LNCaP clone FGC (cell line): Measurements from ENCODE around the gene SIK3.

ENCODE experiments used
- DNase-seq: peaks from one replicate; pipeline ENCODE4 v3.0.0-alpha.2; 2011; ENCODE audit warnings: low read depth
- H3K4me3 ChIP-seq: 2 replicates; pipeline ENCODE4 v1.5.1; 2011; ENCODE audit warnings: mild to moderate bottlenecking, low read depth, low read length, control low read depth
- TF ChIP-seq, protein P1 (sequence below): IDR thresholded peaks from 2 replicates; pipeline ENCODE4 v1.5.1; 2012; ENCODE audit warnings: mild to moderate bottlenecking; ENCODE audit not compliant: control insufficient read depth, insufficient read depth; ENCODE audit errors: extremely low read depth

SIK3 gene

DNA sequence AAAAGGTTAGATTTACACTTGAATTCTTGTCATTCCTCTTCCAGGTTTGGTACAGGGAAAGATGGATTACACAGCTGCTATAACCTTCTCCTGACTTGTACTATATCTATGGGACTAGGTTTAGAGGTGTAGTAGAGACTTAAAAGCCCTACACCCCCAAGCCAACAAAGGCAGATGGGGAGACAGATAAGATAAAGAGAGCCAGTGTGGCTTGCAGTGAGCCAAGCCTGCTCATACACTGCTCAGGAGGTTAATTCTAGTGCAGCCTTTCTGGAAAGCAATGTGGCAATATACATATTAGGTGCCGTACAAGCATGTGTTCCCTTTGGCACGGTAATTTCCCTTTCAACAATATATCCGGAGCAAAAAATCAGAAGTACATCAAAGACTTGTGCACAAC lies 10.8 kb downstream of the SIK3 start:
- TF ChIP-seq, protein P1, sequence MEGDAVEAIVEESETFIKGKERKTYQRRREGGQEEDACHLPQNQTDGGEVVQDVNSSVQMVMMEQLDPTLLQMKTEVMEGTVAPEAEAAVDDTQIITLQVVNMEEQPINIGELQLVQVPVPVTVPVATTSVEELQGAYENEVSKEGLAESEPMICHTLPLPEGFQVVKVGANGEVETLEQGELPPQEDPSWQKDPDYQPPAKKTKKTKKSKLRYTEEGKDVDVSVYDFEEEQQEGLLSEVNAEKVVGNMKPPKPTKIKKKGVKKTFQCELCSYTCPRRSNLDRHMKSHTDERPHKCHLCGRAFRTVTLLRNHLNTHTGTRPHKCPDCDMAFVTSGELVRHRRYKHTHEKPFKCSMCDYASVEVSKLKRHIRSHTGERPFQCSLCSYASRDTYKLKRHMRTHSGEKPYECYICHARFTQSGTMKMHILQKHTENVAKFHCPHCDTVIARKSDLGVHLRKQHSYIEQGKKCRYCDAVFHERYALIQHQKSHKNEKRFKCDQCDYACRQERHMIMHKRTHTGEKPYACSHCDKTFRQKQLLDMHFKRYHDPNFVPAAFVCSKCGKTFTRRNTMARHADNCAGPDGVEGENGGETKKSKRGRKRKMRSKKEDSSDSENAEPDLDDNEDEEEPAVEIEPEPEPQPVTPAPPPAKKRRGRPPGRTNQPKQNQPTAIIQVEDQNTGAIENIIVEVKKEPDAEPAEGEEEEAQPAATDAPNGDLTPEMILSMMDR: no peak
- no peak for DNase-seq
- no peak overlapping the region for H3K4me3 ChIP-seq

DNA sequence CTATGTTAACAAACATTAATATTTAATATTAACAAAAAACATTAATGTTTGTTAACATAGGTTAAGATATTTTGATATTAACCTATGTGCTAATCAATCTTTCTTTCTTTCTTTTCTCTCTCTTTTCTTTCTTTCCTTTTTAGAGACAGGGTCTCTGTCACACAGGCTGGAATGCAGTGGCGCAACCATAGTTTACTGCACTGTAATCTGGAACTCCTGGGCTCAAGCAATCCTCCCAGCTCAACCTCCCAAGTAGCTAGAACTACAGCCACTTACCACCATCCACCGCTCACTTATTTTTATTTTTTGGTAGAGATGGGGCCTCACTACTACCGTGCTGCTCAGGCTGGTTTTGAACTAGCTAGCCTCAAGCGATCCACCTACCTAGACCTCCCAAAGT lies 13.2 kb downstream of the SIK3 start:
- H3K4me3 ChIP-seq: no peak overlapping the region
- no peak for DNase-seq
- TF ChIP-seq, protein P1: no peak

DNA sequence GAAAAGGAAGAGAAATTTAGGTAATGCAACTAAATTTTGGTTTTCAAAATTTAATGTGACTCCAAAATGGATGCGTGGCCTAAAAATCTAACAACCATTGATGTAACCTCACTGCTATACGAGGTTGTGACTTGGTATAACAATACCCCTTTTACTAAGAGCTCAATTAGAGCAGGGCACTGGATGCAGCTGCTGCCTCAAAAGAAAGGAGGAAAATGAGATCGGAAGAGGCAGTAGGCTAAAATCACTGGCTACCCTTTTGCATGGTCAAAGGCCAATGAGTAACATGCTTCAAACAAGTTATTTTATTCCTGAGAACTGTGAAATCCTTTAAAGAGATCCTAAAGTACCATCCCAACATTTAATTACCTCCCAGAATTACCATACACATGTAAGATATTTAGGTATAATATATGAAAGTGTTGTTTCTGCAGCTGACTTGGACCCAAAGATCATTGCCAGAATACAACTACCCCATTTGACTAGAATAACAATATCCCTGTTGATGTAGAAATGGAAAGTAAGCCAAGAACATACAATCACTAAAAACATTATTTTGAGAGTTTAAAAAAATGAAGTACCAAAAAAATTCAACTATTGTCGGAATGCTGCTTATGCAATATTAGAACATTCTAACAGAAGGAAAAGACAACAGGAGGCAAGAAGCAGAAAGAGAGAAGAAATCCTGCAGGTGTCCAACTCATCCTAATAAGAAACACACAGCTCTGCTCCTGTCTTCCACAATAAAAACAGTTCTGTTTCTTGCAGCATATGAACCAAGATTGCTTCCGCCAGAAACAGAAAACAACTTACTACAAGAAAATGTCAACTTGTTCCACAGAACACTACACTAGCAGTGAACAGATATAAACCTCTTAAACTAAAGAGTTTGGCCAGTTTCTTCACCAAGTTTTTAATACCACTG lies 15.0 kb downstream of the SIK3 start:
- TF ChIP-seq, protein P1: no peak
- no peak for DNase-seq
- no peak overlapping the region for H3K4me3 ChIP-seq

DNA sequence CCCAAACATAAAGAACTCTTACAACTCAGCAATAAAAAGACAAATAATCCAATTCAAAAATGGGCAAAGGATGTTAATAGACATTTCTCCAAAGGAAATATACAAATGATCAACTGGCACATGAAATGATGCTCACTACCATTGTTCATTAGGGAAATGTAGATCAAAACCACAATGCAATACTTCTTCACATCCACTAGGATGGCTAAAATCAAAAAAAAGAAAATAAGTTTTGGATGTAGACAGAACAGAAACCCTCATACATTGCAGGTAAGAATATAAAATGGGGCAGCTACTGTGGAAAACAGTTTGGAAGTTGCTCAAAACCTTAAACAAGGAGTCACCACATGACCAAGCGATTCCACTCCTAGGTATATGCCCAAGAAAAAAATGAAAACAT lies 16.3 kb downstream of the SIK3 start:
- no peak overlapping the region for H3K4me3 ChIP-seq
- TF ChIP-seq, protein P1: no peak
- no peak for DNase-seq

DNA sequence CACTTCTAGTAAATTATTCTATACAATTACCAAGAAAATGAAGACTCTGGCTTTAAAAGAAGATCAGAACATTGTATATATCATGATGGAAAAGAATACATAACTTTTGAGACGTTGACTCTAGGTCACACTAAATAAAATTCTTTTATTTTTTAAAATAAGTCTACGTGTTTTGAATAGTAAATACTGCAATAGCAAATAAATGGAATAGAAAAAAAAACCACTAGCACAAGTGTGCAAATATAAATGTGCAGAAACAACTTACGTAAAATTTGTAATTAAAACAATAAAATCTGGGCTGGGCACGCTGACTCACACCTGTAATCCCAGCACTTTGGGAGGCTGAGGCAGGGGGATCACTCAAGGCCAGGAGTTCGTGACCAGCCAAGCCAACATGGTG lies 17.9 kb downstream of the SIK3 start:
- DNase-seq: no peak
- TF ChIP-seq, protein P1: no peak
- H3K4me3 ChIP-seq: no peak overlapping the region

DNA sequence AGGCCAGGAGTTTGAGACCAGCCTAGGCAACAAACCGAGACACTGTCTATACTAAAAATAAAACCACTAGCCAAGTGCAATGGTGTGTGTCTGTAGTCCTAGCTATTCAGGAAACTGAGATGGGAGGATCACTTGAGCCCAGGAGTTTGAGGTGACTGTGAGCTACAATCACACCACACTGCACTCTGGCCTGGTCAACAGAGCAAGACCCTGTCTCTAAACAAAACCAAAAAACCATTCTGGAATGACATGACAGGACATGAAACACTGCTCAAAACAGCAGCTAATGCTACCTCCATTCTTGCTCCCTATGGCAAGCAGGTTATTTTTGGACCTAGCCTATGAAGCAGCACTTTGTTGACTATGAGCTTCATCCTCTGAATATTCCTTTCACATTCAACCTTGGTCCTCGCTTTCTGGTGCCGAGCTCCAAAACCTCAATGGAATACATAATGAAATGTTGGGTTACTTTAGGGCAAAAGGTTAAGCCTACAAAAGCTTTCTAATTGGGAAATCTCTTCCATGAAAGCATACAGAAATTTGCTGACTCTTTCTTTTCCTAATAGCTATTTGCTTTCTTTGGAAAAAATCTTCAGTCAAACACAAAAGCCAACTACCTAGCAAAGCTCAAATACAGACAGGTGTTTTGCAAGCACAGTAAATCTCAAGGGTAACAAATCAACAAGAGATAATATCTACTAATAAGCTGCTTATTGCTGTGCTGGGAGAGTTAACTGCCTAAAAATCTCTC lies 21.1 kb downstream of the SIK3 start:
- TF ChIP-seq, protein P1: no peak
- H3K4me3 ChIP-seq: 0 out of 2 replicates have a peak overlapping the region, but pooled peaks have one; percentile 4
- peak; percentile 85 for DNase-seq
